Measurements from ENCODE around the gene TCERG1L.
"Not testable (repeated sequence)": the region's sequence is repeated elsewhere in the genome, so short reads cannot be mapped to it uniquely, and the experiment has no call there.

The TCERG1L gene

GRCh38 chr10:131116216-131116990, 195.1 kb downstream of the TCERG1L start:
- DNase-seq = no peak

DNA sequence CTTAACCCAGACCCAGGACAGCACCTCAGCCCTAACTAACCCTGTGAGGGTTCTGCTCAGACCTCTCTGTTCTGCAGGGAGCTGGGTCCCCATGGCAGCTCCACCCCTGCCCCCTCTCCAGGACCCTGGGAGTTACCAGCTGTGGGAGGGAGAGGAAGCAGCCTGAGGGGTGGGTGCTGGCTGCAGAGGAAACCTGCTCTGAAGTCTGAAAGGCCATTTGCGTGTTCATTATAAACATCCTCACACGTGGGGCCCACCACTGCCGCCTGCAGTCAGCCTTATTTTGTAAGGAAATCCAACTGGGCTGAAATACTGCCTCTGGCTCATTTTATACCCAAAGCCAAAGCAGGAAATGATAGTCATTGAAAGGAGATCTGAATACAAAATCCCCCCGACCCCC, 195.7 kb downstream of the TCERG1L start:
- DNase-seq = no peak

DNA sequence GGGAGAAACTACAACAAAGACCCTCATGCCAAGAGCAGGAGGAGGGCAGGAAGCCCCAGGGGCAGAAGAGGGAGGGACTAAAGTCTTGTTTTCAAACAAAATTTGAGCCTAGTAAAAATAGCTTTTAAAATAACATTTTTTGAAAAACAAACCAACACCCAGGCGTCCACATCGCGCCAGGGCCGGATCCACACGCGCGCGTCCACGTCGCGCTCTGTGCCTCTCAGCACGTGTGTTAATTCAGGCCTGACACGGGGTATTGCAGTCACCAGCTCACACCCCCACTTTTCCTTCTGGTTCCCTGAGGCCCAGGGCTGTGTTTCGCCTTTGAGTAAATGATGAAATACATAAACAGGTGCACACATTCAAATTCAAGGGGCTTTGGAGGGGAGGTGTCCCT, 196.2 kb downstream of the TCERG1L start:
- no peak for DNase-seq

GRCh38 chr10:131114846-131115245, 196.7 kb downstream of the TCERG1L start:
- DNase-seq = no peak

- DNase-seq = no peak
Observed at GRCh38 chr10:131113709-131114291, 197.7 kb downstream of the TCERG1L start.

GRCh38 chr10:131113165-131113564, 198.4 kb downstream of the TCERG1L start:
- DNase-seq = no peak

DNA sequence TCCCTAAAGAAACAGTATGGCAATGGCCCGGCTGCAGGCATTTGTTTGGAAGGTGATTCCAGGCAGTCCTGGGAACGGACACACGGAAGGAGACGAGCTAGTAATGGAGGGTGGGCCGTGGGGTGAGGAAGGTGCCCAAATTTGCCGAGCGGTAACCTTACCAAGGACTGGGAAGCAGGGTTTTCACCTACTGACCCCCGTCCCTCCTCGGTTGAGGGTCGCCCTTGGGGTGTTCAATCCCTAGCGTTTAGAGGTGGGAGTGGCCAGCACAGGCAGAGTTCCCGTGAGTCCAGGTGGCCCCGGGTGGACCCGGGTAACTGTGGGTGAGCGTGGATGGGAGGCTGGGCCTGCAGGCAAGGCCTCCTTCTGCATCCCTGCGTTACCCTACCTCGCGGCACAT, 198.8 kb downstream of the TCERG1L start:
- DNase-seq = no peak

DNA sequence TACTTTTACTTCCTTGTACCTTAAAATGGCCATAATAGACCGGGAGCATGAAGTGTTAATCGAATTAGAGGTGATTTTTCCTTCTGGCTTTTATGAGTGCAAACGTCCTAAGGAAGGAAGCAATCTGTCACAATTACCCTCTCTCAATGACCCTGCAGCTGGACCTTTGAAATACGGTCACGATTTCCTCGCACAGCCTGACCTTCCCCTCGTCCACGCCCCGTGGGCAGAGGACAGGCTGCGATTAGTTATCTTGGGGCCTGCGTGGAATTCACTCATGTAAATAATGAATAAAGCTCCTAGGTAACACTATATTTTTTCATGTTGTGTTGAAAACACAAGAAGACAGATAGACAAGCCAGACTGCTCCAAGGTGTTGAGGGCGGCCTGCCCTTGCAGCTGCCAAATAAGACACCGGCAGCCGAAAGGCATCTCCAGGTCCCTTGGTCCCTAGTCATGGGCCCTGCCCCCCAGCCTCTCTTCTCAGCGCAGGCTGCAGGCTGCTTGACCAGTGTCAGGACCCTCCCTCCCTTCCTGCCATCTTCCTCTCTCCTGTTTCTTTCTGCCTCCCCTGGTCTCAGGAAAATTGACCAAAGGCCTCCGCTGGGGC, 199.9 kb downstream of the TCERG1L start:
- DNase-seq = no peak

GRCh38 chr10:131111007-131111406, 200.5 kb downstream of the TCERG1L start:
- DNase-seq = no peak

DNA sequence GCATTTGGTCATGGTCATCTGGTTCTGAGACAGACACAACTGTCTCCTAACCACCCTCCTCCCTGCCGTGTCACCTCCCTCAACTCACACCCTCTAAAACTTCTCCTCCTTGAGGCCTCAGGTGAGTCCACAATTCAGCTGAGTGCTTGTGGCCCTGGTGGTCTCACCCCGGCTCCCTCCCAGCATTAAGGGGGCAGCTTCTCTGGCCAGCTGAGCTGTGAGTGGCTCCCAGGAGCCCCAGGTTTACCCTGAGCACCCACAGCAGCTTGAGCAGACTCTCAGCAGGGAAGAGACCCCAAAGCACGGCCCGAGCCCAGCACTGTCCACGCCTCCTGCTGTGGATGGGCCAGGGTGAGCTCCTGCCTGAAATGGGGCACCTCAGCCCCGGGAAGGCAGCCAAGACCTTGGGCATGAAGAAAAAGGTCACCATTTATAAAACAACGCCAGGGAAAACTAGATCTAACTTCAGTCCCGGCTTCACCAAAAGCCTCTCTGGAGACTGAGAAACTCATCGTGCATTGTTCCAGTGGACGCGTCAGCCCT, 201.2 kb downstream of the TCERG1L start:
- DNase-seq = no peak

DNA sequence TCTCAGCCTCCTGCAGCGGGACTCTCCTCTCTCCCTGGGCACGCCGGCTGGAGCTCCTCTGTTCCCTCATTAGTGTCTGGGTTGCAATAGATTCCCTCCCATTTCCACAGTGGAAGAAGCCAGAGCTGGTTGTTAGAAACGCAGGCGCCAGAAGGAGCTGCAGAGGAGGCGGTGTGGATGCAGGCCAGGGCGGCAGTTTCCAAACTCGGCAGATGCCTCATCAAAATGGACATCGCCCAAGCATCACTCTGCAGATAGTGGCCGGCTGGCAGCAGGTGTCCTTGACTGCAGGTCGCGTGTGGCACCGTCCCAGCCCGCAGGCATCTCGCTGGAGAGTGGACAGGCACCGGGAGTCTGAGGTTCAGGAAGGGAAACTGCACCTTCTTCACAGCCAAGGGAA, 201.8 kb downstream of the TCERG1L start:
- DNase-seq = no peak

GRCh38 chr10:131109291-131109690, 202.2 kb downstream of the TCERG1L start:
- DNase-seq = no peak

GRCh38 chr10:131107970-131108369, 203.6 kb downstream of the TCERG1L start:
- DNase-seq = no peak

DNA sequence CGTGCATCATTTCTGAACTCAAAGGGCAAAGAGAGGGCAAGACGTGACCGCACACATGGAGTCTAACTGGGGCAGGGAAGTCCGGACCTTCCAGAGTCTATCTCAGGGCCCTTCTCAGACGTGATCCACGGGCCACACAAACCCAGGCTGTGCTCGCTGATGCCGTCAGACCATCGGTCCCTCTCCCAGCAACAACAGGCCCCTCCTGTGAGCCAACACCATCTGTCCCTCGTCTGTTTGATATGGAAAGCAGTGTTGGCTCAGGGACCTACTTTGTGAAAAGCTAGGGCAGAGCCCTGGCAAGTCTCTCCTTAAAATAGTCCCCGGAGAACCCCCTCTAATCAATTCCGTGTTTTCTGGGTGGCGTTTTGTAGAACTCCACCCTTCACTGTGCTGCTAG, 208.8 kb downstream of the TCERG1L start:
- no peak for DNase-seq

DNA sequence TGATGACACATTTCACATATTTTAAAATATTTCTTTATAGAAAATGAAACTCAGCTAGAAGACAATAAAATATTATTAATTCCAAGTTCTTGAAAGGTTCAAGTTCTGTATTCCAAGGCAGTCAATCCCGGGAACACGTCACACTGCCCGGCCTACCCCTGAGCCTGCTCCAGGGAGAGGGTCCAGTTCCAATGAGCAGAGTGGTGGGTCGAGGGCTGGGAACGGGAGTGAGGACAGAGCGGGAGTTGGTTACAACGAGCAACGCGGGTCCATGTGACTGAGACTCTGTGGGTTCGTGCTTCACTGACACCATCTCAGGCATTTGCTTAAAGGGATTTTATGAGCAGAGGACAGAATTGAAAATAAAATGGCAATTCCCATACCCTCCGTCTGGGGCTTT, 209.4 kb downstream of the TCERG1L start:
- DNase-seq = no peak

DNA sequence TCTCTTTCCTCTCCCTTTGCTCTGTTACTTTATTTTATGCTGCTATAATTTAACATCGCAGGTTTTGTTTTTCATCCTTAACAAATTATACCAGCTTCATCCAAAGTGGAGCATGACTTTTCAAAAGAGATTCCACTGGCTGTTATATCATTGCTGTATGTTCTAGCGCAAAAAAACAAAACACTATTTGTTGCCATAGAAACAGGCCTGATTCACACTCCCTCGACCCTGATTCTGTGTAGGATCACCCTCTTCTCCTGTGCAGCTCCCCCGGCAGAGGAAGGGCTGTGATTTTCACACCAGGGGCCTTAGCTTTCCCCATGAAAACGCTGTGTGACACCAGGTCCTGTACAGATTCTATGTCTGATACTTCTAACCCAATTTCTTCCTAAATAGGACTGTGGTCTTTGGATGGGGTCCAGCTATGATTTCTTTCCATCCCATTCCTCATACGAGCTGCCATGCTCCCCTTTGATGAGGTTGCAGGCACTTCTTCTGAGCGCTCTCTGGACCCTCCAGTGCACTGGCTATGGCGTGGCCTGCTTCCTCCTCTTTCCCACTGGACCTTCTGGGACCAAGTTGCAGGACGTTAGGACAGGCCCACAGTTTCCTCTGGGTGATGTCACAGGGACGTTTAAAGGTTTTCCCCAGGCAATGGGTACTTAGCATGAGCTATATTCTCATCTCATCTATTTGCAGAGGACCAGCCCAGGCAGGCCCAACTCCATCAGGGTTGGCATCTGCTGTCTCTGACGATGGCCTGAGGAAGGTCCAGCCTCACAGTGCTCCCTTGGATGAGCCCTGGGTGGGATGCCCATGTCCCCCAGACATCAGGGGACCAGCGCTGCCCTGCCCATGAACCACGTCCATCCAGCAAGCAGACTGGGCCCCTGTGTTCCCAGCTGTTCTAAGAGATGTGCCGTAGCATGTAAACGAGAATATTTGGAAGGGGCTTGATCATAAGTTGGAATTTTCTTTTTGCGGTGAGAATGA, 210.8 kb downstream of the TCERG1L start:
- DNase-seq = not testable (repeated sequence)

DNA sequence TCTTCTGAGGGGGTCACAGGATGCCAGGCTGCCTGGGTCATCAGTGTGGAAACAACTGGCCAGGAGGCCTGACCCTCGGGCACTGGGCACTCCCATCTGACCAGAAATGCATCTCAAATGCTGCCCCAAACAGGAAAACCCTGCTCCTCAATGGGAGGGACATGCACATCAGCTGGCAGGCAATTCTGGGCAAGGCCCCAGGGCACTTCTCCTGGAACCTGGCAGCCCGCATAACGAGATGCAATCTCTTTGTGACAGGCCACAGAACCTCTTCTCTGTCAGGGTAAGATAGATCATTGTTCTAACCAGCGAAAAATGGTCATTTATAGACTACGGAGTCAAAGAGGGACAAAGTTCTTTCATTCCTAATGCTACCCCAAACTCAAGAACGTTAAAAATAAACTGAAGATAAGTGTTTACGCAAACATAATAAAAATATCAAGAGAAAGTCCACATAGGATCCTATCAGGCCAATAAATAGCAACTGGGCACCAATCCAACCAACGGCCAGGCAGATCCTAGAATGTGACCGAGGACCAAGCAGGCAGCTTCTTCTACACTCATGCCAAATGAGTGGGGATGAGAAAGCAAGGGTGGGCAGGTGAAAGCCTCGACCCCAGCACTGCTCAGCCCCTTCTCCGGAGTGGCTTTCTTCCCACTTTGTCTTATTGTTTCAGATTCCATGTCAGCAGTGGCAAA, 212.3 kb downstream of the TCERG1L start:
- no peak for DNase-seq

DNA sequence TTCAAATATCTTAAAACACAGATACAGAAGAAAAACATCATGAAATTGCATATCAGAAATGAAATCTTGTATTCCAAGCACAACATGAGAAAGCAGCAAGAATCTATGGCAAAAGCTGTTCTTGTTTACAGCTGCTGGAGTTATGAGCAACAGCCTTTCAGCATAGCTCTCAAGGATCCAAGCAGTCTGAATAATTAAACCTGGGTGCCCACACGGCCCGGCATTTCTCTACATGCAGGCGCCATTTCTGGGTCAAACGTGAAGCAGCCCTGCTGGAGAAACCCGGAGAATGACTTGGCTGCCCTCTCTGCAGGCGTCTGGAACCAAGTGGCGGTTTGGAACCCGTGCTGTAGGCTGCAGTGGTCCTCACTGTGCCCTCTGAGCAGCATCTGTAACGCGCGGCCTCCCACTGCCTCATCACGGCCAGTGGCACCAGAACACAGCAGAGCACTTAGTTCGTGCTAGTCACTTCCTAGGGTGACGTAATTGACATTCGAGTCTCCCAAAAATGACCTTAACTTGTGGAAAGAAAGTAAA, 213.0 kb downstream of the TCERG1L start:
- DNase-seq = no peak

DNA sequence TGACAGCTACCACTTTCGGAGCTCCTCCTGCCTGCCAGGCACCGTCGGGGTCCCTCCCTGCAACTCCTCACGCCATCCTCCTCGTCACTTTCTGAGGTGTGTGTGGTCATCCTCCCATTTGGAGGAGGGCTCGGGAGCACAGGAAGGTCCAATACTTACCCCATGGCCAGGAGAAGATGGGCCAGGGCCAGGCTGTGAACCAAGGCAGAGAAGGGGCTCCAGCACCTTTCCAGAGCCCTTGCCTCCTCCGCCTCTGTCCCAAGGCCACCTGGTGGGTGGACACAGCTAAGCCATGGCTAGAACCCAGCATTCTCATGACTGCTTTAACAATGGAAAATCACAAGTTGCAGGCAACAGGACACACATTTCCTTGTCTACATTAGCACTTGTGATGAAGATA, 215.5 kb downstream of the TCERG1L start:
- no peak for DNase-seq

DNA sequence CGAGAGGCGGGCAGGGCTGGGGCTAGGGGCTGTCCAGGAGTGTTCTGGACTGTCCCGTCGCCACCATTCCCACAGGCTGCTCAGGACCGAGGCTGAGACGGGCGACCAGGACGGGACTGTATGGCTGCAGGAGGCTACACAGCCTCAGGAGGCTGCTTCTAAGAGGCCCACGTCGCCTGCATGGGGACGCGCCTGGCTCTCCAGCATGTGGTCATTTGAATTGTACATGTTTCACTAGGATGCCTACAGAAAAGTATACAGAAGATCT, 216.3 kb downstream of the TCERG1L start:
- DNase-seq = no peak

DNA sequence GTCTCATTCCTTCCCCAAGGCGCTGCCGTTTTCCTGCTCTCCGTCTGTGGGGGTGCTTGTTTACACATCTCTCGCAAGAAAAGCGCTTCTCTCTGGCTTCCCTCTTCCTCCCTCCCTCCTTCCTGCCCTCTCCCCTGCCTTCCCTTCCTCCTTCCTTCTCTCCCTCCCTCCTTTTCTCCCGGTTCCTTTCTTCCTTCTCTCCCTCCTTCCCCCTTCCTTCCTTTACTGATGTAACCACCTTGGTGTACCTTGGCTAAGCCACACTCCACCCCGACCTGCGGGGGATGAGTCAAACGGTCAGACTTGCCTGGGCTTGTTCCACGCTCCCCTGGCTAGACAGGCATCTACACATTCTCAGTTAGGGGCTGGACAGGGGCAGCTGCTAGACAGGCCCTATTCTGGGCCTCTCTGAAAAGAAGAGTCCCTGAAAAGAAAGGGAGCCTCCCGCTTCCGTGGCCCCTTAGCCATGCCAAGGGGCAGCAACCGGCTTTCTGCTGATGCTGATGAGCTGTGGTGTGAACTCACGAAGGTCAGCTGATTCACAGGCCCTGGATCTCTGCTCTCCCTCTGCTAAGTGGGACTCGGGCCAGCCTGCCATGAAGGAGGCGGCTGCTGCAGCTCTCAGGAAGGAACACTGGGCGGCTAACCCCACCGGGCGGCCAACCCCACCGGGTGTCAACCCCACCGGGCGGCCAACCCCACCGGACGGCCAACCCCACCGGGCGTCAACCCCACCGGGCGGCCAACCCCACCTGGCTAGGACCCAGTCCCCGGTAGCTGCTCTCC, 216.8 kb downstream of the TCERG1L start:
- no peak for DNase-seq
